ENCODE data around the gene RAB31.

RAB31 gene

DNA sequence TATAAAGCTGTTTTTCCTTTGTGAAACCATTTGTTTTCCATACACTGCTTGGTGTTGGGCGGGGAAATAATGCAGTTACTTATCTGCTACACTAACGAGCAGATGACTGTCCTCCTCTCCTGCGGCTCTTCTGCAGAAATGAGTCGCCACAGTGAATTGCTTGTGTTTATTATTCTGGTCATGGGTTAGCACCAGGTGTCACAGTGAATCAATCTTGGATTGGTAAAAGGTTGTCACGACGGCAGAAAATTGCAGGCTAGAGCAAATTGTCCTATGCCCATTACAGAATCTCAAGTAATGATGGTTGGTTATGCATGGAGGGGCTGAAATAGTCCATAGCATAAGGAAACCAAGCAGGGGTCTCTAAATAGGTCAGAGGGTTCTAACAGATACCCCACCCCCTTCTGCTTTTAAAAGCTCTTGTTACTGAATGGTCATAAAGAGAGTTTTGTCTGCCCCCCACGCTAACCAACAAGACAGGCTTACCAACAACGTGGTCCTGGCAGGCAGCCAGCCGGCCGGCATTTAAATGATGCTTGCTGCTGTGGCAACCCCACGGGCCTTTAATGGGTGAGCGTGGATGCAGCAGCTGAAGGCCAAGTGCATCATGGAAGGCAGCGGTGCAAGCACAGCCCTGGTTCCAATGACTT is 29.5 kb downstream of the RAB31 start:
- no peak for DNase-seq (ENCODE audit: low read depth)

DNA sequence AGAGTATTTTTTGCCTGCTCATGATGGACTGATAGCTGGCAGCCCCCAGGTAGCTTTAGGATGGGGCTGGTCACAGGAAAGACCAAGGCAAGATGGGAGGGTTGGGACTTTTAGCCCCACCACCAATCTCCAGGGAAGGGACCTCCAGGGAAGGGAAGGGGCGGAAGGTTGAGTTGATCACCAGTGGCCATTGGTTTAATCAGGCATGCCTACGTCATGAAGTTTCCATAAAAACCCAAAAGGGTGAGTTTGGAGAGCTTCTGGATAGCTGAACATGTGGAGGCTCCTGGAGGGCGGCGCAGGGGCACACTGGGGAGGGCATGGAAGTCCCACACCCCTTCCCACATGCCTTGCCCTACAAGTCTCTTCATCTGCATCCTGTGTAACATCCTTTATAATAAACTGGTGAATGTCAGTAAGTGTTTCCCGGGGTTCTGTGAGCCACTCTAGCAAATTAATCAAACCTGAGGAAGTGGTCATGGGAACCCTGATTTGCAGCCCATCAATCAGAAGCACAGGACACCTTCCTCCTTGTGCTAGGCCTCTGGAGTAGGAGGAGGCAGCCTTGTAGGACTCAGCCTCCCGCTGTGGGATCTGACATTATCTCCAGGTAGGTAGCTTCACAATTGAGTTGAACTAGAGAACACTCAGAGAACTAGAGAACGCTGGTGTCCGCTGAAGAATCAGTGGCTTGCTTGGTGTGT is 30.3 kb downstream of the RAB31 start:
- DNase-seq (ENCODE audit: low read depth): no peak

DNA sequence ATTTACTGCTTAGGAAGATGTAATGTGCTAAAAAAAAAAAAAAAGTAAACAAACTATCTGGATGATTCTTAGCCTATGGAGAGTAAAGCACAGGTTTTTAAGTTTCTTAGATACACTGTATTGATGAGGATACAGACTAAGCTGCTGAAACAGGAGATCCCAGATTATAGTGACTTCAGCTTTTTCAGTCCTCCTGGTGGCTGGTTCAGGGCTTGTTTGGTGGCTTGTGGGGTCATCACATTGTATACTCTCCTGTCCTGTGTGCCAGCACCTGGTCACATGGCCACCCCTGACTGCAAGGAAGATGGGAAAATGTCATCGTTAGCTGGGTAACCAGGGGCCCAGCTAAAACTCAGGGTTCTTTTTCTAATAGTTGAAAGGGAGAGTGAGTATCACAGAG is 31.4 kb downstream of the RAB31 start:
- no peak for DNase-seq (ENCODE audit: low read depth)

DNA sequence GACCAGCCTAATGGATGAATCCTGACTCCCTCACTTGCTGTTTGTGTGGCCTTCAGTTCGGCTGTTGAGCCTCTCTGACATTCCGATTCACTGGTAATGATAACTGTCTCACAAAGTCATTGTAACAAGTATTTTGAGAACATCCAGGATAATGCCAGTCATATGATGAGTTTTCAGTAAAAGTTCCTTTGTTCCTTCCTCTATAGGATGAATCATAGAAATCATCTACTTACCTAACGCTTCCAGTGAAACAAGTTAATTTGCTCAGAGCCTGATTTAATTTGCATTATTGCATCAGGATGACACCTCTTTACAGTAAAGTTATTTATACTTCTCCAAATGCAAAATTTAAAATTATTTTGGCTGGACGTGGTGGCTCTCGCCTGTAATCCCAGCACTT is 32.0 kb downstream of the RAB31 start:
- no peak for DNase-seq (ENCODE audit: low read depth)

DNA sequence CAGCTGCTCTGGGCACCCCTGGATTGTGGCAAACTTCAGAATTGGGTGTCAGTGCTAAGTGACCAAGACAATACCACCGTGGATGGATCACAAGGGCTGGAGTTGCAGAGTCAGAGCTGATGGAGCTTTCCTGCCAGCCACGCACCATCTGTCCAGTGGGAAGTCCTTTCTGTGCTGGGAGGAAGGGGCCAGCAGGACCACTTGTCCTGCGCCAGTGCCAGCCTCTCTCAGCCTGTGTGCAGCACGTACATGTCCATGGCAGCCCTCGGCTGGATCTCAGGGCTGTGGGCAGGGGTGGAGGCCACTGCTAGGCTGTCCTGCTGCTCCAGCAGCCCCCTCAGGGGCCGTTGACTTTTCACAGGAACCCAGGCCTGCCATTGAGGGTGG is 33.3 kb downstream of the RAB31 start:
- DNase-seq (ENCODE audit: low read depth): no peak

DNA sequence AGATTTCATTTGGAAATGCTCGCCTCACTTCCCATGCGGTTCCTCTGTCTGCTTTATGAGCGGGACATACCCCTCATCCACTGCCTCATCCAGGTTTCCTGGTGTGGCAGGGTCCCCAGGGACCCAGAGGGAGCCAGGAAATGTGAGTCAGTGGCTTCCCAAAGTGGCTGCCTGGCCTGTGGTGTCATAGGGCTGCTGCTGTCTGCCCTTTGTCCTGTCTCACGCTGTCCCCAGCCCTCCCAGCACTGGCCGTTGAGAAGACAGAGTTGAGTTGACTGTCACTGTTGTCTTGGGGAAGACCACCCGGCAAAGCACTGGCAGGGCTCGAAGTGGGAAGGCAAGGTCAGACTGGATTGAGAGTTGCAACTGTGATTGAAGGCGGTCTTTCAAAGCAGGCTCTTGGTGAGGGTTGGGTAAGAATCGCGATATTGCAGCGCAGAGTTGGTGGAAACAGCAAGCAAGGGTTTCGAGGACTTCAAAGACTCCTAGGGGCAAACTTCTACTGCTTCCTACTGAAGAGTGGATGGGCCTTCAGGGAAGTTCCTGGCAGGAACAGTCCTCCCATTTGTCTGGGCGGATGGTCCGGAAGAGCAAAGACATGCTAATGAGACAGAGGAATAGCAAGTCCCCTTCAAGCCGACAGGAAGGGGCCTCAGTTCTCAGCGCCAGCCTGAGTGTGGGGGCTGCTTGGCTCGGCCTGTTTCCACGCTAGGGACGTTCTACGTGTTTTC is 33.9 kb downstream of the RAB31 start:
- DNase-seq (ENCODE audit: low read depth): no peak

DNA sequence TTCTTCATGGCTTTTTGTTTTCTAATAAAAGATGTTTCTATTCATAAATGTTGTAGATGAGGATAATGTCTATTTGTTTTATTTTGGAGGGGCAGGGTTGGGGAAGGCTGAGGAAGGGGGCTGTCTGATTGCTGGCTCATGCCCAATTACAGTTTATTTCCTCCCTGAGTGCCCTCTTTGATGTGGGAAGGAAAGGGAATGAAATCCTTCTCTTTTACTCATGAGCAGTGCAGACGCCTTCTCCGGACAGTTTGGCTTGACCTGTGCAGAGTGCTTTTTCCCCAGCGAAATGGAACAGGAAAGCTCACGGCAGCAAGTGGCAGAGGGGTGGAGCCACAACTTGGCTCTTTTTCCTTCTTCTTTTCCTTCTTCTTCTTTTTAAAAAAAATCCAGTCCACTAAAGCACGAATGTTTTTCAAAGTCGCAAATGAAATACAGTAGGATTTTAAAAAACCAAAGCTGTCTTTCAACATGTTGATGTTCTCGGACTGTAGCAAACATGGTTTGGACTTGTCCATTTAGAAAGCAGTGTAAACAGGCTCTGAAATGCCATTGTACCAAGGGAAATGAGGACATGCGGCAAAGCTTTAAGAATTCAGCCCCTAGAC is 34.5 kb downstream of the RAB31 start:
- DNase-seq (ENCODE audit: low read depth): no peak

DNA sequence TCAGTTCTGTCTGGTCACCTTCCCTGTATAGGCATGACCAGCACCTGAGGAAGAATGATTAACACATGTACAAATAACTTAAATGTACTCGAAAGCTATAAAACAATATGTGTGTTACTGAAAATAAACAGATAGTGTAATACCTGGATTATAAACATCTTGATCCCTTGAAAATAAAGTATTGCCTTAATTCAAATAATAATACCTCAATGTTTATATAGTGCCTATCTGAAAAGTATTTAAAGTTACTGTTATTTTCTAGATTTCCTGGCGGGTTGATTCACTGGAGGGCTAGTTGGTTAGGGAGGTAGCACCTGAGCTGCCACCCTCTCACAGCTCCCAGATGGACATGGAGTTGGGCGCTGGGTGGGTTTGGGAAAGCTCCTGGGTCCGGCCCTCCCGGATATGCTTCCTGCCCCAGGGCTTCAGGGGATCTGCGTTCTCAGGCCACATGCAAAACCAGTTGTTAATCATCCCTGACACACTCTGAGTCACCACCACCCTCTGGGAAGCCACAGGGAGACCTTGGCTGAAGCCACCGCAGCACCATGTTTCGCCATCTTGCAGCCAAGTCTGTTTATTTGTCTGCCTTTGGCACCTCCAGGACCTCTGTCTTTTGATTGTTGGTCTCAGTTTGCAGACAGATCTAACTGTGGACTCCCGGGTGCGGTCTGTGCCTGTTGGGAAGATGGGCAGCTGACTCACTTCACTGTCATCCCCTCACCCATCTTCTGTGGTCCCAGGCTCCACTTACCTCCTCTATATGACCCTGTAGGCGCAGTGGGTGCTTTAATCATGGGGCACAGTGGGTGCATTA is 35.3 kb downstream of the RAB31 start:
- DNase-seq (ENCODE audit: low read depth): no peak

DNA sequence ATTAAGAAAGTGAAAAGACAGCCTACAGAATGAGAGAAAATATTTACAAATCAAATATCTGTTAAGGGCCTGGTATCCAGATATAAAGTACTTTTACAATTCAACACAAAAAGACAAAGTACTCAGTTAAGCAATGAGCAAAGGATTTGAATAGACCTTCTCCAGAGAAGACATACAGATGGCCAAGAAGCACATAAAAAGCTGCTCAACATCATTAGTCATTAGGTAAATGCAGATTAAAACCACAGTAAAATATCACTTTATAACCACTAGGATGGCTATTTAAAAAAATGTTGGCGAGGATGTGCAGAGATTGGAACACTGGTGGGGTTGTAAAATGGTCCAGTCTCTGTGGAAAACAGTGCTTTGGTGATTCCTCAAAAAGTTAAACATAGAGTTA is 38.9 kb downstream of the RAB31 start:
- DNase-seq (ENCODE audit: low read depth): no peak

DNA sequence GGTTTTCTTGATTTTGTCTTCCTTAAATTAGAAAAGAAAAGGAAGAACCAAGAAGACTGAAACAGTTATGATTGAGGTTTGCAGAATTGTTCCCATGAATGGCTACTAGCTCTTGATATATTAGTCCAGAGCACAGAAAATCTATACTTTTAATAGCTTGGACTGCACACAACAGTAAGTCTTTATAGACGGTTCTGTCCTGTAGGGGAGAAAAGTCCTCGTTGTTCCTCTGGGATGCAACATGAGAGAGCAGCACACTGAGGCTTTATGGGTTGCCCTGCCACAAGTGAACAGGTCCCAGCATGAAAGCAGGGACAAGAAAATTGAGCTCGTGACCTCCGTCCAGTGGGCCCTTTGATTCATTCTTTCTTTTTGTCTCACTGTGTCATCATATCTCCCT is 41.5 kb downstream of the RAB31 start:
- no peak for DNase-seq (ENCODE audit: low read depth)

DNA sequence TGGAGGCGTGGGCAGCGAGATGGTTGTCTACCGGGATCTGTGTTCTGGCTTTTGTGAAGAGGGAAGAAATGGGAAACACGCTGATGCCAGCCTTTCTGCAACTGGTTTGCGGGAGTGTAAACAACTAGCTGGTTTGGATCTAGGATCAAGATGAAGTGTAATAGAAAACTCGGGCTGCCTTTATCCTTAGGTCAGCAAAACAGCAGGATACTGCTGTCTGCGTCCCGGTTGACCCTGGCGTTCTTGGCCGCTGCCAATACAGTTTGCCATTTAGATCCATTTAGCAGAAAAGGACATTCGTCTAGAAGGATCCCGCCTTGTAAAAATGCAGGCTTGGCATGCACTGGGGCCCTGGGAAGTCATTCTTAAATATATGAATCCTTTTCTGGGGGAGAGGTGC is 42.0 kb downstream of the RAB31 start:
- DNase-seq (ENCODE audit: low read depth): no peak

DNA sequence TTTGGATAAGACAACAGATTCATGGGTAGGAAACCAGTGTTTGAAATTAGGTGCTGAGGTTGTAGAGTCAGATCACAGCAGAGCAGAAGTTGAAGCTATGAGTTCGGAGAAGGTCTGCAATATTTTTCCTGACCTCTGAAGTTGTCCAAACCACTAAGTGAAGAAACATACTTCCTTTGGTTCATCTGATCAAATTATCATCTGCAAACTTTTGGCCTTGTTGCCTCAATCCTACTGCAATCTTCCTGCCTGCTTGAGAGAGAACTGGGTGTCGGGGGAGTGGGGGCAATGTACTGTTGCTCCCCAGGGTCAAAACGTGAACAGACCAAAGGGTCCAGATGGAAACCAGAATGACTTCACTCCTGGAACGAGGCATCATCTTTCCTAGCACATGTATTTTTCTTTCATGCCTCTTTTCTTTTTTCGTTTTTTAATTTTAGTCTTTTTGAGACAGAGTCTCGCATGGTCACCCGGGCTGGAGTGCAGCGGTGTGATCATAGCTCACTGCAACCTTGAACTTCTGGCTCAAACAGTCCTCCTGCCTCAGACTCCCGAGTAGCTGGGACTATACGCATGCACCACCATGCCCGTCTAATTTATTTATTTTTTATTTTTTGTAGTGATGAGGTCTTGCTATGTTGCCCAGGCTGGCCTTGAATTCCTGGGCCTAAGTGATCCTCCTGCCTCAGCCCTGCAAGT is 42.7 kb downstream of the RAB31 start:
- DNase-seq (ENCODE audit: low read depth): no peak

DNA sequence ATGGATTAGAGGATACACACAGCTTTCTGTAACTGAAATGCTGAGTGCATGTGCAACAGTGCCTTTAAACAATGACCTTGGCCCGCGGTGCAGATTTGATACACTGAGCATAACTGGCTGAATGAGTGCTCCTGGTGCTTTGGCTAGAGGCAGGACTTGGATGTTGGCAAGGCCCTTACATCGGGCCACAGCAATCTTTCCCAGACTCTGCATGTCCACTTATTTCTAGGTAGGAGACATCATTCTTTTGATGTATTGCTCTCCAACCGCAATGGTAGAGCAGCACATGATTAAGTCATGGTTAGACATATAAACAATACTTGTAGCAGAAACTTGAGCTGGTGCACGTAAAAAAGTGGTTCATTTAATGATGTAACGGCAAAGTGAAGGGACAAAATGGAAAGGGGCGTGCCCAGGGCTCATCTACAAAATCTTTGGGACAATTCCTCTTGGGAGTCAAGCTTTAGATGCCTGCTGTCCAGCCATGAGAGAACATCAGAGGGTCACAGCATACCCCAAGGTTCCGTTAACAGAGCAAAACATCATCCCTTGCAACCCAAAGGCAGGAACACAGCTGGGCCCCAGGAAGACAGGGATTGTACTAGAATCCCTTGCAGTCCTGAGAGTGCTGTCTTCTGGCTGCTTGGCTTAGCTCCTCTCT is 43.4 kb downstream of the RAB31 start:
- no peak for DNase-seq (ENCODE audit: low read depth)

DNA sequence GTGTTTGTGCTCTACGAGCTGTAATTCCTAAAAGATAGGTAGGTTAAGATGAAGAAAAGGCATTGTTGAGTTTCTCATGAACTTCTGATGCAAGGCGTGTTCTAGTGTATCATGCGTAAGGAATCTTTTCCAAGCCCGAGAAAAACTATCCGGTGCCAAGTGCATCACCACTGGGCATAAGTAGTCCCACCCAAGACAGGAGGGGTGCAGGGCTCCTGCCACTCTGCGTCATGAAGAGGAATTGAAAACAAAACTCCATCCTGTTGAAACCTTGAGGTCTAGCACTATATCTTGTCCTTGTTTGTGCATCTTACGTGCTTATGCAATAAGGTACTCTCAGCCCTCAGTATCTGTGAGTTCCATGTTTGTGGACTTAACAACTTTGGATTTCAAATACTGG is 45.7 kb downstream of the RAB31 start:
- DNase-seq (ENCODE audit: low read depth): no peak

DNA sequence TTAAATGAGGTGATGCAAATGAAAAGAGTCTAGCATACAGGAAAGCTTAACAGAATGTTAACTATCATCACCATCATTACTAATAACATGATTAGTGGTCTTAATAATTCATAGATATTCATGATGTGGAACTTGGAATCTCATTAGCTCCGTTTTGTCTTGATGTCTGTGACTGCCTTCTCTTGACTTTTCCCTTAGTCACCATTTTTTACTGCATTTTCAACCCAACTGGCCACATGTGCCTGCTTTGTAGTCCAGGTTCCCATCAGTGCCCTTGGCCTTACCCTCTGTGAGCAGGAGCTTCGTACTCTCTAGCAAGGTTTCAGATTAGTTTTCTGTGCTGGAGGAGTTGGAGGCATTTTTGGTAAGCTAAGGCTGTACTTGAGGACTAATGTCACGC is 47.0 kb downstream of the RAB31 start:
- DNase-seq (ENCODE audit: low read depth): no peak

DNA sequence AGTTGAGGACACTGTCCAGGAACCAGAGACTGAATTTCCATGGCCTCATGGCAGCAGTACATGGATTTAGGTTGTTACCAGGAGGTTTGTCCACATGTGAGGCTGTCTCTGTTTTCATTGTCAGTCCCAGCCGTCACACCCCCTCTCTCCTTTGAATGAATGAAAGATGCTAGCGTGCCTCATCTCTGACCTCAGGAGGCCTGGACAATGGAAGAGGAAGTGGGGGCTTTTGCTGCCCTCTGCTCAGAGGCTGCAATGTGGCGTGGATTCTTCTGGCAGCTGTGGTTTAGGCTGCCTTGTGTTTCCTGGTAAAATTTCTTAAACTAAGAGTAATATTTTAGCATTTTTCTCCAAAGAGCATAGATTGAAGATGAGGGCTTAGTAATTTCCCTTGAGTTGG is 47.5 kb downstream of the RAB31 start:
- no peak for DNase-seq (ENCODE audit: low read depth)

DNA sequence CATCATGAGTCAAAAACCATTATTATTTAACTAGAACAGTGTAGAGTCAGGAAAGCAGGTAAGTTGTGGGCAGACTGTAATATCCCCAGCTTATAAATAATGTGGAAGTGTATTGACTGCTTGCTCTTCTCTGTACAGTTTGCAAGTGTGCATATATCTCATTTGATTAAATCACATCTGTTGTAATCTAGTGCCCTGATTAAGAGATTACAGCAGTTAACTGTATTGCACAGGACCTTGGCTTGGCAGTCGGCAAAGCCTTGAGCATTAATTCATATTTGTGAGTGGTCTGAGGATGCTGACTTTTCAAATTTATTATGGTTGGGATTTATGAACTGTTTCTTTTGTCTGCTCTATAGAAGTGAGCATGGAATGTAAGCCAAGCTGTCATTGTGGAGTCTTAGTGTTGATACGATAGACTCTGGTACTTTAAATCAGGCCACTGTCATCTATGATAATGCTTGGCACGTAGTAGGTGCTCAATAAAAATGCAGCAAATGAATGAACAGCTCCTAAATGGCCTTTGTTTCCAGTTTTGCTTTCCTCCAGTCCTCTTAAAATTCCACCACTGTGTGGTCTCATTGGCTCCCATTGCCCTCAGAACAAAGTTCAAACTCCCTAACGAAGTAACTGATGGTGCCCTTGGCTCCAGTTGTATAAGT is 48.3 kb downstream of the RAB31 start:
- no peak for DNase-seq (ENCODE audit: low read depth)

DNA sequence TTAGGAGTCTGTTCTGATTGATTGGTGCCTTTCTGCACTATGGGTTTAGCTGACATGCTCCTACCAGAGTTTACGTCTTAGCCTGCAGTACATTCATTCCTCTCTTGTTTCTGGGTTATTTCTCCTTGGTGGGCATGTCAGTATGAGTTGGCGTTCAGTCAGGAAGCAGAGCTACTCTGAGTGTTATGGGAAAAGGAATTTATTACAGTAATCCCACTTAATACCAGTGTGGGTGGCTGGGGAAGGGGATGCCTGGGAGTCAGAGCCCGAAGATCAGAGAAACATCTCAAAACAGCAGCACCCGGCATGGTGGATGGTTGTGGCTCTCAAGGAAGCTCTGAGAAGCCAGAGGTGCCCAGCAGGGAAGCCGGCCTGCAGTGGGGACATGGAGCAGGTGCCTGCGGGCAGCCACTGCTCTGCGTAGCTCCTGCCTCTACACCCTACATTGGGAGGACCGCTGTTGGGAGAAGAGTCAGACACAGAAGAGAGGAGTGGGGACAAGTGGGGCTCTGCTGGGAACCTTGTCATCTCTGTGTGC is 48.9 kb downstream of the RAB31 start:
- no peak for DNase-seq (ENCODE audit: low read depth)

DNA sequence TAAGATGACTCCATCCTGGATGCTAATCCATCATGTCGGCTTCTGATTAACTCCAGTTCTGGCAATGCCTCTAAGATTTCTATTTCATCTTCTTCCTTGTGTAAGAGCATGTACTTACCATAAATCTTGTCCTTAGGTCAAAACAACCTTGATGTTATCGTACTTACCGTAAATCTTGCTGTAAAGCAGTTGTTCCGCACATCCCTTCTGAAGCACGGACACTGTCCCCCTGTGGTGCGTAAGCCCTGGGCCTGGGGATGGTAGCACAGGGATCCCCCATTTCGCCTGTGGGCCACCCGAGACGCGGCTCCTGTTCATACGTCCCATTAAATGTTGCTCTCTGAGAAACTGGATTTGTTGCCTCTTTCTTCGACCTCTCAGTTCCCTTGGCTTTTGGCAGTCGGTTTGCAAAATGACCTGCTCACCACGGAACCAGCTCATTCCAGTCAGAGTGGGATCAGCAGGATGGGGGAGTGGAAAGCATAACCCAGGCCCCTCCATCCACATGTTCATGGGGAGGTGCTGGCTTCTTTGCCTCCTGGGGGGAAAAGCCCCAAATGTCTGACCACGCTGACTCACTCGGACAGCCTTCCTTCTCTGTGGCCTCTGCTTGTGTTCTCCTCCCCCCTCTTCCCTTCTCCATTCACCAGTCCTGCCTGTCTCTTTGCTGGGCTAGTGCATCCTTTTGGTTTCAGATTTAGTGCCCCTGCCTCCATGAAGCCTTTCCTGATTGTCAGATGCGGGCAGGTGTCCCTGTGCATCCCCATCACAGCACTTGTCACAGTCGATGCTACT is 49.9 kb downstream of the RAB31 start:
- no peak for DNase-seq (ENCODE audit: low read depth)
